ENCODE results near the gene RPS6KA2.

The RPS6KA2 gene

GRCh38 chr6:166441325-166442078 lies 185.5 kb downstream of the RPS6KA2 start:
- no peak for DNase-seq (ENCODE audit: low read depth)
- H3K4me3 ChIP-seq (ENCODE audit: low read depth, low read length): no peak overlapping the region
- TF ChIP-seq, protein P1, sequence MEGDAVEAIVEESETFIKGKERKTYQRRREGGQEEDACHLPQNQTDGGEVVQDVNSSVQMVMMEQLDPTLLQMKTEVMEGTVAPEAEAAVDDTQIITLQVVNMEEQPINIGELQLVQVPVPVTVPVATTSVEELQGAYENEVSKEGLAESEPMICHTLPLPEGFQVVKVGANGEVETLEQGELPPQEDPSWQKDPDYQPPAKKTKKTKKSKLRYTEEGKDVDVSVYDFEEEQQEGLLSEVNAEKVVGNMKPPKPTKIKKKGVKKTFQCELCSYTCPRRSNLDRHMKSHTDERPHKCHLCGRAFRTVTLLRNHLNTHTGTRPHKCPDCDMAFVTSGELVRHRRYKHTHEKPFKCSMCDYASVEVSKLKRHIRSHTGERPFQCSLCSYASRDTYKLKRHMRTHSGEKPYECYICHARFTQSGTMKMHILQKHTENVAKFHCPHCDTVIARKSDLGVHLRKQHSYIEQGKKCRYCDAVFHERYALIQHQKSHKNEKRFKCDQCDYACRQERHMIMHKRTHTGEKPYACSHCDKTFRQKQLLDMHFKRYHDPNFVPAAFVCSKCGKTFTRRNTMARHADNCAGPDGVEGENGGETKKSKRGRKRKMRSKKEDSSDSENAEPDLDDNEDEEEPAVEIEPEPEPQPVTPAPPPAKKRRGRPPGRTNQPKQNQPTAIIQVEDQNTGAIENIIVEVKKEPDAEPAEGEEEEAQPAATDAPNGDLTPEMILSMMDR (IDR thresholded peaks at IDR 0.05; ENCODE audit: low read depth, low read length, missing control alignments): no peak

DNA sequence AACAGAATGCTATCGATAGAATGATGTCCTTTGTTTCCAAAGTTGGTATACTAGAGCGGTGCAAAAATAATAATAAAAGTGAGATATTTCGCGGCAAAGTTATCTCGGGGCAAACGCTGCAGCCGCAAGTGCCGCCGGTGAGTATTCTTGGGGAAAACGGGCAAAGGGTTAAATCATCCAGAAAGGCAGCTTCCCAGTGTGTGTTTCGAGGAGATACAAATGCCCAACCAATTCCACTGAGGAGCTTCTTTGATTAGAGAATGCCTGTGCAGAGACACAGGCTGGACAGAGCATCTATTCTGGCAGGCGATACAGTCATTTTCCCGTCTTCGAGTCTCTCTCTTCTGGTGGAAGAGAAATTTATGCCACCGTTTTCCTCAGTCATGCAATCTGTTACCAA lies 186.3 kb downstream of the RPS6KA2 start:
- H3K4me3 ChIP-seq (ENCODE audit: low read depth, low read length): no peak overlapping the region
- no peak for DNase-seq (ENCODE audit: low read depth)
- TF ChIP-seq, protein P1 (IDR thresholded peaks at IDR 0.05; ENCODE audit: low read depth, low read length, missing control alignments): no peak

GRCh38 chr6:166440106-166440505 lies 186.9 kb downstream of the RPS6KA2 start:
- TF ChIP-seq, protein P1 (IDR thresholded peaks at IDR 0.05; ENCODE audit: low read depth, low read length, missing control alignments): no peak
- H3K4me3 ChIP-seq (ENCODE audit: low read depth, low read length): no peak overlapping the region
- no peak for DNase-seq (ENCODE audit: low read depth)

- DNase-seq (ENCODE audit: low read depth): no peak
- TF ChIP-seq, protein P1 (IDR thresholded peaks at IDR 0.05; ENCODE audit: low read depth, low read length, missing control alignments): no peak
- no peak overlapping the region for H3K4me3 ChIP-seq (ENCODE audit: low read depth, low read length)
Measured at GRCh38 chr6:166439366-166440091, 187.5 kb downstream of the RPS6KA2 start.

DNA sequence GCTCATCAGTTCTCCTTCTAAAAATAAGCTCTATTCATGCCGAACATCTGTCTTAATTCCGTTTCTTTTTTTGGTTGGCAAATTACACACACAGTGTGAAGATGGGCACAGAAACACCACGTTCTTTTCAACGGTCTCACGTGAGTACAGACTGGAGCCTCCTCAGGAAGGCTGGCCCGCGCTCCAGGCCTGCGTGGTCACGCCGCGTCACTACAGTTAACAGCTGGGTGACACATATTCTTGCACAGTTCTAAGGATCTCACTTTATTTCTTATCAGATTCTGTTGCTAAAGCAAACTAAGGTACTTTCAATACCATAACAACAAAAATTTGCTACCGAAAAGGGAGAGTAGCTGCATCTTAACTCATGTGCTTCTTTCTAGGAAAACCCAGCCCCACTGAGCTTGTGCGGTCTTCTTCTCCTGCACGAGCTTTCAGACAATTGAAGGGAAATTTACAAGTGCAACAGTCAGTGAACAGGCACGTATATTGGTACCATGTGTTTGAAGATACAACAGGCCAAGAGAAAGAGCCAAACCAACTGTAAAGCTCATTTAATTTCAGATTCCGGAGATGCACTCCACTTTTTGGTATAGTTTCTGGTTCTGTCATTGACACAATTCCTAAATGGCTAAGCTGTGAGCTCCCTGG lies 188.7 kb downstream of the RPS6KA2 start:
- TF ChIP-seq, protein P1 (IDR thresholded peaks at IDR 0.05; ENCODE audit: low read depth, low read length, missing control alignments): no peak
- DNase-seq (ENCODE audit: low read depth): no peak
- H3K4me3 ChIP-seq (ENCODE audit: low read depth, low read length): no peak overlapping the region

DNA sequence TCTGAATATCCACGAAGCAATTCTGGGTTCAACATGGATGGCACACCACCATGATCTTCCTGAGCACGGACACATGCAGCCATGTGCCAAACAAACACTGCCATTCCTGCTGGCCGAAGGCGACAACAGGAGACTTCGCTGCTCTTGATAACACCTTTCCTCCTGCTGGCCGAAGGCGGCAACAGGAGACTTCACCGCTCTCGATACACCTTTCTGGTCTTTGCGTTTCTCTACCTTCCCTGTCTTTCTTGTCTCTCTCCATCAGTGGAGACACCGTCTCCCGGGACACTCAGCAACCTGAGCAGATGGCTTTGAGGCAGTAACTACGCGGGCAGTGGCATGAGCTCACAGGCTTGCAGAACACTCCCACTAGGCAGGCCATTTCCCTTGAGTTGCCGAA lies 189.4 kb downstream of the RPS6KA2 start:
- no peak overlapping the region for H3K4me3 ChIP-seq (ENCODE audit: low read depth, low read length)
- TF ChIP-seq, protein P1 (IDR thresholded peaks at IDR 0.05; ENCODE audit: low read depth, low read length, missing control alignments): peak; percentile 2
- no peak for DNase-seq (ENCODE audit: low read depth)

Data from GM12864 (cell line).